Activated CD8-positive, alpha-beta T cell treated with anti-CD3 and anti-CD28 coated beads, Interleukin-2, amount 10 ng/mL, durations not matched to agents 7 days and 5 days (primary cell): ENCODE results near the gene NRIP3. TPM values are rescaled to one million over a fixed set of nuclear protein-coding genes. Genes with fewer than 3 reads are reported as not detected.
"Not testable (repeated sequence)": the region's sequence is repeated elsewhere in the genome, so short reads cannot be mapped to it uniquely, and the experiment has no call there.

Experiments used
- ATAC-seq: fragments of 150-1000 bp; cut with Tn5 transposase; one replicate; pipeline ENCODE4 v1.10.0; 2021; ENCODE audit warnings: moderate library complexity
- CTCF ChIA-PET: fragments of 350-600 bp; sonication (Branson Sonifier 250); formaldehyde crosslinking; loops from one replicate; lab custom pipeline; 2021; ENCODE audit warnings: antibody characterized with exemption; lab: Charles Lee
- POLR2A ChIA-PET: fragments of 350-600 bp; sonication (Branson Sonifier 250); formaldehyde crosslinking; loops from one replicate; lab custom pipeline; 2021; ENCODE audit warnings: antibody characterized with exemption; lab: Charles Lee
- DNase-seq: peaks from one replicate; pipeline ENCODE4 v3.0.0-alpha.2; 2020
- H3K27ac Mint-ChIP-seq: one replicate; pipeline ENCODE4 v1.8.0; 2021; ENCODE audit warnings: mild to moderate bottlenecking, mixed read lengths
- H3K27me3 Mint-ChIP-seq: one replicate; pipeline ENCODE4 v1.8.0; 2021; ENCODE audit warnings: low read depth, mixed read lengths
- H3K36me3 Mint-ChIP-seq: one replicate; pipeline ENCODE4 v1.8.0; 2021; ENCODE audit warnings: low read depth, mixed read lengths
- H3K4me1 Mint-ChIP-seq: one replicate; pipeline ENCODE4 v1.8.0; 2021; ENCODE audit warnings: low read depth, mixed read lengths
- H3K4me3 Mint-ChIP-seq: one replicate; pipeline ENCODE4 v1.8.0; 2021; ENCODE audit warnings: mild to moderate bottlenecking, mixed read lengths
- H3K9me3 Mint-ChIP-seq: one replicate; pipeline ENCODE4 v1.8.0; 2022; ENCODE audit warnings: mixed read lengths; ENCODE audit not compliant: insufficient read depth
- total RNA-seq, 2 experiments: library from RNA; stranded (reverse); gene quantifications; one replicate each; pipeline ENCODE4 v1.2.3, GENCODE V29; 2021

Gene NRIP3
- total RNA-seq, 2 experiments from 2014 or later = 0.11 to 0.47 TPM

DNA sequence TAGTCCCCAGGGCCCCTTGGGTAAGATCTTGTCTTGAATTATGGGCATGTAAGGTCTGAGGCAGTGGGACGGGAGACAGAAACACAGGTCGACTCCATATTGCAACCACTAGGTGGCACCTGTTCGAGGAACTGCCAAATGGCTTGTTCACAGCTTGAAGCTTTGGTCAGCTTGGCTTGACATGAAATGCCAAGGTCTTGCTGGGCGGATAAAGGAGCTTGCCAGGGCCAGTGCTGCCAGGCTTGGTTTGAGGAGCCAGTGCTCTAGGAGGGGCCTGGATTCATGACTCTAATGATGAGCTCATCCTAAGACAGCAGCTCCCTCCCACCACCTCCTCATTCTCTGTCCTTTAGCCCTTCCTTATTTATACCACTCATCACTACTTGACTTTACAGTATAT lies 11.9 kb upstream of the NRIP3 start:
- DNase-seq (peak; percentile 73), ATAC-seq (peak; percentile 93)
- Mint-ChIP-seq H3K36me3 (no peaks in the 10 kb centered on the region), H3K9me3 (no peaks in the 10 kb centered on the region), H3K4me3 (no peak overlapping the region), H3K4me1 (peaks cover 20% of the 10 kb centered on the region), H3K27ac (no peak overlapping the region), H3K27me3 (peaks cover 15% of the 10 kb centered on the region)
- ChIA-PET POLR2A (interaction anchor here (0.9 kb wide), 1 partner anchor 333 kb away, joined by 3 read pairs; the partner anchor contains the start of genes RPL27A and TRIM66), CTCF (interaction anchor here (0.7 to 6.9 kb wide), 43 partner anchors 9 to 1287 kb away, joined by 3 to 149 read pairs (median 4); partner anchors contain the start of genes AKIP1 and NRIP3)

DNA sequence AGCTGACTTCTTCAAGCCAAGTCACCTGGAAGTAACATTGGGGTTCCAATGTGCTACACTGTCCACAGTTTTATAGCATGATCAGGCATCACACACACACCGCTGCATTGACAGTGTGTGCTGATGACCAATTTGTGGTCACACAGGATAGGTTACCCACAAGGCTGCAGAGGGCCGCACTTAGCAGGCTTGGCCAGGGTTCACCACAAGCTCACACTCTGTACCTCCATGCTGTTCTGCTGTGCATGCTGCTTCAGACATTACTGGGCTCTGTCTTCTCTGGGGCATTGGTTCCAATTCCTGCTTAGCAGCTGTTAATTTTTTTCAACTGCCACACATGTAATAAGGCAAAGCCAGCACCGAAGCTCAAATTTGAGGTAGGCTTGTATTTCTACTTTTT lies 11.0 kb upstream of the NRIP3 start:
- ChIA-PET POLR2A (no interaction called here), CTCF (interaction anchor here (0.6 to 6.9 kb wide), 18 partner anchors 8 to 492 kb away, joined by 3 to 149 read pairs (median 6); no protein-coding TSS in a partner anchor)
- Mint-ChIP-seq H3K4me3 (no peak overlapping the region), H3K27ac (no peak overlapping the region), H3K9me3 (no peaks in the 10 kb centered on the region), H3K4me1 (peaks cover 20% of the 10 kb centered on the region), H3K36me3 (no peaks in the 10 kb centered on the region), H3K27me3 (peaks cover 24% of the 10 kb centered on the region)
- DNase-seq (no peak), ATAC-seq (no peak)

DNA sequence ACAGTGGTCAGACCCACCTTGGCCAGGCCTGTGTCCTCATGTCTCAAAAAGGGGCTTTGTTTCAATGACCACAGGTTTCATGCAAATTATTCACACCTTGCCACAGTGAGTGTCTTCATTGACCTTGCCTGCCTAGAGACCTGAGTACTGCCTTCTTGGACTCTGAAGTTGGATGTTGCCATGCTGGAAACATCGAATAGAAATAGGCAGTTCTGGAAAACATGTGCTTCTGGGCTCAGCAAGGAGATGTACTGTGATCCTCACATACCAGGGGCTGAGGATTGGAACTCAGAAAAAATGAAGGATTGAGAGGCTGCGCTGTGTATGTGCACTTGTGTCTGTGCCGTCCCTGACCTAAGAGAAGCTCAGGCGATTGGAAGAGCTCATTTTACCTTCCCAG lies 9.6 kb upstream of the NRIP3 start:
- ChIA-PET POLR2A (no interaction called here), CTCF (interaction anchor here (1.0 to 6.9 kb wide), 4 partner anchors 37 to 494 kb away, joined by 3 to 149 read pairs (median 22); no protein-coding TSS in a partner anchor)
- Mint-ChIP-seq H3K27me3 (peaks cover 34% of the 10 kb centered on the region), H3K4me3 (no peak overlapping the region), H3K9me3 (no peaks in the 10 kb centered on the region), H3K36me3 (no peaks in the 10 kb centered on the region), H3K4me1 (peaks cover 20% of the 10 kb centered on the region), H3K27ac (no peak overlapping the region)
- ATAC-seq (no peak), DNase-seq (no peak)

DNA sequence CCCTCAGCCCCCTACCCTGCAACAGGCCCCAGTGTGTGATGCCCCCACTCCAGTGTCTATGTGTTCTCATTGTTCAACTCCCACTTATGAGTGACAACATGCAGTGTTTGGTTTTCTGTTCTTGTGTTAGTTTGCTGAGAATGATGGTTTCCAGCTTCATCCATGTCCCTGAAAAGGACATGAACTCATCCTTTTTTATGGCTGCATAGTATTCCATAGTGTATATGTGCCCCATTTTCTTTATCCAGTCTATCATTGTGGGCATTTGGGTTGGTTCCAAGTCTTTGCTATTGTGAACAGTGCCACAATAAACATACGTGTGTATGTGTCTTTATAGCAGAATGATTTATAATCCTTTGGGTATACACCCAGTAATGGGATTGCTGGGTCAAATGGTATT lies 5.7 kb upstream of the NRIP3 start:
- H3K4me1 Mint-ChIP-seq, H3K36me3 Mint-ChIP-seq, ATAC-seq, POLR2A ChIA-PET, H3K27ac Mint-ChIP-seq, CTCF ChIA-PET, H3K4me3 Mint-ChIP-seq, H3K9me3 Mint-ChIP-seq, DNase-seq: not testable (repeated sequence)
- peaks cover 68% of the 10 kb centered on the region for H3K27me3 Mint-ChIP-seq

DNA sequence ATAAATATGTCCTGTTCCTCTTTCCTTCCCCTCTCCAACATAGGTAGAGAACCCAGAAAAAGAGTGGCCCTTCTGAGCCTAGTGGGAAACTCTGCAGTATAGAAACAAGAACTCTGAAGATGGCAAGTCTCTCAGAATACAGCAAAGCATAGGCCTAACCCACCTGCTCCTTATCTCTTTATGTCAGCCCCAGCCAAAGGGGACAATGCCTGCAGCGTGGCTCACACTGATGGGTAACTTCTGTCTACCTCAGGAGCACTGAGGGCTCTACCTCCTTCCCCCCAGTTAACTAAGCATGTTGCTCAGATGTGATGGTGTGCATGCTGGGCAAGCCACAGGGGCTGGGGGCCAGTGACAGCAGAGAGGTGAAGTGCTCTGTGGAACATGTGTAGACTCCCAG lies 4.9 kb upstream of the NRIP3 start:
- H3K27me3 Mint-ChIP-seq = peaks cover 68% of the 10 kb centered on the region
- ChIA-PET CTCF (no interaction called here), POLR2A (no interaction called here)
- peaks cover 5% of the 10 kb centered on the region for H3K4me1 Mint-ChIP-seq
- H3K36me3 Mint-ChIP-seq = no peaks in the 10 kb centered on the region
- ATAC-seq (no peak), DNase-seq (no peak)
- no peak overlapping the region for H3K4me3 Mint-ChIP-seq
- no peak overlapping the region for H3K27ac Mint-ChIP-seq
- no peaks in the 10 kb centered on the region for H3K9me3 Mint-ChIP-seq

DNA sequence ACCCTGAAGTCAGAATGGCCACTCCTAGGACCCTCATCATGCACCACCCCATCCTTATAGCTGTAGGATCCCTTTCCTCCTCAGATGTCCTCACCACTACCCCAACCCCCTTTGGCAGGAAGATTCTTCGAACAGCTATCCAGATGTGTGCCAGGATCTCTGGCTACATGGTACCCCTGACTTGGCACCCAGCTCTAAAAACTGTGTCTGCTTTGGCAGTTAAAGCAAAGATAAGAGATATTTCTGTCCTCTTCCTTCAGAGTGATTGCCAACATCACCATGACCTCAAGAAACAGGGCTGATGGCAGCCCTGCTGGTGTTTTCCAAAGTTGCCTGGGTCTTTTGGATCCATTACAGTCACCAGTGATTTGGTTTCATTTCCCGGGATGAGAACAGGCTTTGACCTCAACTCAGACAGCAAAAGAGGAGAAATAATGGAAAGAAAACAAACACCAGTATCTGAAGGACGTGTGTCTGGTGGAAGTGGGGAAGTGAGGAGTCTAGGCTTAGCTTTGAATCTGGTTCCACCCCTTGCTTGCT lies 4.3 kb upstream of the NRIP3 start:
- no peaks in the 10 kb centered on the region for H3K36me3 Mint-ChIP-seq
- H3K27me3 Mint-ChIP-seq = peaks cover 68% of the 10 kb centered on the region
- DNase-seq (no peak), ATAC-seq (no peak)
- ChIA-PET POLR2A (no interaction called here), CTCF (interaction anchor here (1.4 to 4.0 kb wide), 2 partner anchors 8 to 48 kb away, joined by 4 to 28 read pairs; no protein-coding TSS in a partner anchor)
- peaks cover 8% of the 10 kb centered on the region for H3K4me1 Mint-ChIP-seq
- no peak overlapping the region for H3K27ac Mint-ChIP-seq
- no peaks in the 10 kb centered on the region for H3K9me3 Mint-ChIP-seq
- no peak overlapping the region for H3K4me3 Mint-ChIP-seq

DNA sequence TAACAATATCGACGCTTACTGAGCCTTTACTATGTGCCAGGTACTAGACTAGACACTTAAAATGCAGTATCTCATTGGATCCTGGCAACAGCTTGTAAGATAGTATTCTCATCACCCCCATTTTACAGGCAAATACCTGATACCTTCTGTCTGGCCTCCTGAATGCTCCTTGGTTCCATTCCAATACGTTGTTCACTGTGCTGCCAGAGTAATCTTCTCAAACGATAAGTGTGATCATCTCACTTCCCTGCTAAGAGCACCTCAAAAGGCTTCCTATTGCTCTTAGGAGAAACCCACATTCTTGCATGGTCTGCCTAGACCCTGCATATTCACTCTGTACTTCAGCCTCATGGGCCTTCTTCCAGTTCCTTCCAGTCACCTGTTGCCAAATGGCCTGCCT lies 1.3 kb upstream of the NRIP3 start:
- peaks cover 71% of the 10 kb centered on the region for H3K27me3 Mint-ChIP-seq
- no peak for ATAC-seq
- POLR2A ChIA-PET = no interaction called here

DNA sequence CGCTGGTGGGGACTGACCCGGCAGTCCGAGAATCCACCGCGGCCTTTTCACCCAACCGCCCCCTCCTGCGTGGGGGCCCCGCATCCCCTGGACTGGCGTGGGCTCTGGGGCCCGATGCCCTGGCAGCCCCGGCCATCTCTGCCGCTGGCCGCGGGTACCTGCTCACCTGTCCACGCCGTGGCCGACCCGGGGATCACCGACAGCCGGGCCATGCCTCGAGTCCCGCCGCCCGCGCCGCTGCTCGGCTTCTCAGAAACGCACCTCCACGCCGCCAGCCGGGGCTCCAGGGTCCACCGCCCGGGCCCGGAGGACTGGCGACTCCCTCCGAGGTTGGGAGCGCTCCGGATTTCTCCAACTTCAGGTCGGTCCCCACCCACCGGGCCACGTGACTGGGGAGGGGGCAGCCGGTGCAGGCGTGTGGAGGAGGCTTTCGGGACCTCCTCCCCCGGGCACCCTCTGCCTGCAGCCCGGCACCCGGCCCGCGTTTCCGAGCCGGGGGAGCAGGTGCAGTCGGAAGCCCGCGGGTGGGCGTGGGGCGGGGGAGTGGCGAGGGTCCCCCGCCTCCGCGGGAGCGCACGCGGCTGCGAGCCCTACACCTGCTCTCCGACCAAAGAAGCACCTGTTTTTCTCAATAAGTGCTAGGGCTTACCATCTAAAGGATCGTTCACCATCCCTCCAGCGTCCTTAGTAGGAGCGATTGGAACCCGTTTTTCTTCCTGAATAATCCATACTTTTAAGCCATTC lies 554 bp upstream of the NRIP3 start:
- ATAC-seq (no peak), DNase-seq (no peak)
- H3K27ac Mint-ChIP-seq = no peak overlapping the region
- CTCF ChIA-PET = interaction anchor here (2.5 to 4.0 kb wide), 3 partner anchors 11 to 133 kb away, joined by 6 to 28 read pairs (median 12); no protein-coding TSS in a partner anchor
- POLR2A ChIA-PET = no interaction called here
- H3K9me3 Mint-ChIP-seq = no peaks in the 10 kb centered on the region
- H3K36me3 Mint-ChIP-seq = no peaks in the 10 kb centered on the region
- H3K4me3 Mint-ChIP-seq = peak overlapping the region; percentile 30
- peaks cover 17% of the 10 kb centered on the region for H3K4me1 Mint-ChIP-seq
- H3K27me3 Mint-ChIP-seq = peaks cover 68% of the 10 kb centered on the region

More for the DNA sequence above, 1.3 kb upstream of the NRIP3 start:
- H3K4me1 Mint-ChIP-seq = peaks cover 17% of the 10 kb centered on the region
- no peaks in the 10 kb centered on the region for H3K9me3 Mint-ChIP-seq
- H3K36me3 Mint-ChIP-seq = no peaks in the 10 kb centered on the region
- DNase-seq = no peak
- no peak overlapping the region for H3K27ac Mint-ChIP-seq
- H3K4me3 Mint-ChIP-seq = peak overlapping the region; percentile 30
- CTCF ChIA-PET = interaction anchor here (4.0 kb wide), 1 partner anchor 11 kb away, joined by 28 read pairs; no protein-coding TSS in a partner anchor

DNA sequence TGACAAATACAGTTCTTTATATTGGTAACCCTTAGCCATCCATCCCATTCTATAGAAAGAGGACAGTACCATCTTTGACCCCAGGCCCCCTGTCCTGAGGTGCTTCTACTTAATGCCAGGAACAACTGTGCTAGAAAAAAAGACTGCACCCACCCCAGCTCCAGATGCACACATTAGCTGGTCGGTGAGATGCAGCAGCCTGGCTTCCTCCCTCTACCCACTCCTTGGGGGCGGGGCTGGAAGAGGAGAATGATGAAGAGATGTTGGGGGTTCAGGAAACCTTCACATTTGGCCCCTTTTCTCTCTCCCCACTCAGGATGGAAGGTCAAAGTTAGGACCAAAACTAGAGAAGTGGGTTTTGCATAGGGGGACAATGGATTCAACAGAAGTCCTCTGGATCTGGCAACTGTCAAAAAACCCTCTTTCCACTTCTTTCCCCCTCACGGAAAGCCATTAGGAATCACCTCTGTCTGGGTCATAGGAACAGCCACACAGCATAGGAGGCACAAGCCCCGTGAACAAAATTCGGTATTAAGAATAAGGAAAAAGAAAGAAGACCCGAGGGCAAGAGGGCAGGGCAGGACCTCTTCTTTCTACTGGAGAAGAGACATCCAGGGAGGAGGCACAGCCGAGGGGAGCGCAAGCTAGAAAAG lies 755 bp downstream of the NRIP3 start:
- CTCF ChIA-PET = interaction anchor here (1.5 to 2.7 kb wide), 3 partner anchors 13 to 503 kb away, joined by 4 to 12 read pairs (median 6); no protein-coding TSS in a partner anchor
- ATAC-seq (no peak), DNase-seq (no peak)
- Mint-ChIP-seq H3K36me3 (no peaks in the 10 kb centered on the region), H3K27ac (no peak overlapping the region), H3K4me3 (peak overlapping the region; percentile 71), H3K27me3 (peaks cover 64% of the 10 kb centered on the region), H3K9me3 (no peaks in the 10 kb centered on the region), H3K4me1 (peaks cover 17% of the 10 kb centered on the region)
- POLR2A ChIA-PET = interaction anchor here (1.2 kb wide), 1 partner anchor 14 kb away, joined by 5 read pairs; no protein-coding TSS in a partner anchor

DNA sequence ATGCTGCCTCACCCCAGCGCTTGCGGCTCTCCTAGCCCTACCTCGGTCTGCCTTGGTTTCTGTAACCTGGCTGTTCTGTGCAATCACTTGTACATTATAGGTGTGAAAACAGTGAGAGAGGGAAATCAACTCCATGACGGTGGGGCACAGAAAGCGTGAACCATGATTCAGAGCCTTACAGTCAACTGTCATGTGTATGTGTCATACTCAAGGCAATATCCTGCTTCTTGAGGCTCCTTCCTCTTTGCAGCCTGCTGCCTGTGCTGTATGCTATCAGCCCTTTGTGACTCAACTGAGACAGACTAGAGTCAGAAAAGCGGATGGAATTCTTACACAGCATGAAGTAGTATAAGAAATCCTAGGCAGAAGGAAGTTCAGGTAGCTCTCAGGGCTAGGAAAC lies 2.1 kb downstream of the NRIP3 start:
- H3K4me1 Mint-ChIP-seq = peaks cover 17% of the 10 kb centered on the region
- H3K36me3 Mint-ChIP-seq = no peaks in the 10 kb centered on the region
- H3K27ac Mint-ChIP-seq = no peak overlapping the region
- ChIA-PET CTCF (interaction anchor here (2.5 to 2.7 kb wide), 2 partner anchors 14 to 136 kb away, joined by 6 to 12 read pairs; no protein-coding TSS in a partner anchor), POLR2A (no interaction called here)
- ATAC-seq (no peak), DNase-seq (peak; percentile 41)
- H3K27me3 Mint-ChIP-seq = peaks cover 56% of the 10 kb centered on the region
- H3K9me3 Mint-ChIP-seq = no peaks in the 10 kb centered on the region
- no peak overlapping the region for H3K4me3 Mint-ChIP-seq

DNA sequence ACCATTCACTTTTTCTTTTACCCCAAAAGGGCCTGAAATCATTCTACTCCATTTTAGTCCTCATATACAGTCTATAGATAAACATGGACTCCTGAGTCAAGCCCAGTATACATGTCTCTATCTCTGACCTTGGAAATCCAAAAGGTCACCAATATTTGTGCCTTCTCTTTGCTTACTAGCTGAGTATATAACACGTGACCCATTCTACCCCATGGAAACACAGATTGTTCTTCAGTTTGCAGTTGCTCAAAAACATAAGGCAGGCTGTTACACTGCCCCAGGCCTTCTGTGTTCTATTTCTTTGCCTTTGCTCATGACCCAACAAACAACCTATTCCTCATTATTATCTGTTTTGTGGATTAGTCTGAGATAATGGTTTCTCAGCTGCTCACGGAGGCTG lies 5.8 kb downstream of the NRIP3 start:
- Mint-ChIP-seq H3K9me3 (no peaks in the 10 kb centered on the region), H3K4me3 (no peak overlapping the region), H3K27me3 (peaks cover 36% of the 10 kb centered on the region), H3K36me3 (no peaks in the 10 kb centered on the region), H3K27ac (no peak overlapping the region), H3K4me1 (peaks cover 8% of the 10 kb centered on the region)
- DNase-seq (no peak), ATAC-seq (no peak)
- ChIA-PET CTCF (interaction anchor here (1.2 to 2.3 kb wide), 4 partner anchors 10 to 140 kb away, joined by 4 to 9 read pairs (median 4); partner anchors contain the start of gene TMEM9B), POLR2A (no interaction called here)
